SU-DHL-6 (cell line): ENCODE data around the gene SEMA5A.

Experiments used
- CTCF ChIP-seq: fragments of 200-600 bp; sonication (generic); IDR thresholded peaks from one replicate; pipeline ENCODE4 v1.5.1; 2017; ENCODE audit warnings: antibody characterized with exemption, mild to moderate bottlenecking, low read length, moderate library complexity; ENCODE audit not compliant: insufficient read depth, poor library complexity, severe bottlenecking
- EZH2phosphoT487 ChIP-seq: fragments of 200-600 bp; sonication (generic), shearing (Covaris generic); conservative IDR thresholded peaks from 2 replicates; pipeline ENCODE4 v1.6.1; 2018; ENCODE audit warnings: mild to moderate bottlenecking, antibody characterized with exemption, low read length, moderate library complexity, mixed read lengths

- no peak for TF ChIP-seq CTCF
- TF ChIP-seq EZH2phosphoT487: no peak
Observed at GRCh38 chr5:9157020-9157419, 388.9 kb downstream of the SEMA5A start.
